HG03342 (cell line): ENCODE measurements around the gene UTF1.
"Not testable (repeated sequence)": the region's sequence is repeated elsewhere in the genome, so short reads cannot be mapped to it uniquely, and the experiment has no call there.

ENCODE experiments used
- ATAC-seq: cut with Tn5 transposase; IDR thresholded peaks from one replicate; pipeline ENCODE4 v1.9.1; 2021; ENCODE audit warnings: mild to moderate bottlenecking, moderate library complexity; ENCODE audit not compliant: unreplicated experiment

Gene UTF1

GRCh38 chr10:133208466-133208865 lies 21.6 kb upstream of the UTF1 start:
- no peak for ATAC-seq

DNA sequence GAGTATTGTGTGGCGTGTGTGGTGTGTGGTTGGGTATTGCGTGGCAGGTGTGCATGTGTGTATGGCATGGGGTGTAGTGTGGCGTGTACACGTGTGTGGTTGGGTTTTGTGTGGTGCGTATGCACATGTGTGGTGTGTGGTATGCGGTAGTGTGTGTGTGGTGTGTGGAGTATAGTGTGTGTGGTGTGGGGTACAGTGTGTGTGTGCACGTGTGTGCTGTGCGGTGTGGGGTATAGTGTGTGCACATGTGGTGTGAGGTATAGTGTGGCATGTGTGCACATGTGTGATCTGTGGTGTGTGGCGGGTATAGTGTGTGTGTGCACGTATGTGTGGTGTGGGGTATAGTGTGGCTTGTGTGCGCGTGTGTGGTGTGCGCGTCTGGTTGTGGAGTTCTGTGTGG lies 20.9 kb upstream of the UTF1 start:
- ATAC-seq: no peak

GRCh38 chr10:133209641-133210040 lies 20.4 kb upstream of the UTF1 start:
- no peak for ATAC-seq

- ATAC-seq: no peak
Observed at GRCh38 chr10:133210398-133211140, 19.4 kb upstream of the UTF1 start.

DNA sequence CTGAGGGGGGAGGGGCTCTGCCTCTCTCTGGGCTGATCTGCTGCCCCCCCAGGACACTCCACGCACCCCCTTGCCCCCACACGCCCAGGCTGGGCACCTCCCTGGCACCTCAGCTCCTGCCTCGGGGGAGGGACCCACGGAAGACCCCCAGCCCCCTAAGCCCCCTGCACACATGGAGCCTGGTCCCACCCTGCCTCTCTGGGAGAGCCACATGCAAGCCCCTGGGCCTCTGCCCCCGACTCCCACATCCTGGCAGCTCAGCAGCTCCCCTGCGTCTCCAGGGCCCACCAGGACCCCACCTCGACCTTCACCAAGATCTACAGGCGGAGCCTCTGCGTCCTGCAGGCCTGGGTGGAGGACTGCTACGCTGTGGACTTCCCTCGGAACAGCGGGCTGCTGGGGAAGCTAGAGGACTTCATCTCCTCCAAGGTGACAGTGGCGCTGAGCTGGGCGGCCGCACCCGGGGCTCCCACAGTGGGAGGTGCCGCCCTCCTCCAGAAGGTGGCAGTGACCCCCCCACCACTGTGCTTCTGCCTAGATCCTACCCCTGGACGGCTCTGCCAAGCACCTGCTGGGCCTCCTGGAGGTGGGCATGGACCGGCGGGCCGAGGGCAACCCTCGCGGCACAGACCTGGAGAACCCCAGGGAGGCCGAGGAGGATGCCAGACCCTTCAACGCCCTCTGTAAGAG lies 18.7 kb upstream of the UTF1 start:
- ATAC-seq: no peak

DNA sequence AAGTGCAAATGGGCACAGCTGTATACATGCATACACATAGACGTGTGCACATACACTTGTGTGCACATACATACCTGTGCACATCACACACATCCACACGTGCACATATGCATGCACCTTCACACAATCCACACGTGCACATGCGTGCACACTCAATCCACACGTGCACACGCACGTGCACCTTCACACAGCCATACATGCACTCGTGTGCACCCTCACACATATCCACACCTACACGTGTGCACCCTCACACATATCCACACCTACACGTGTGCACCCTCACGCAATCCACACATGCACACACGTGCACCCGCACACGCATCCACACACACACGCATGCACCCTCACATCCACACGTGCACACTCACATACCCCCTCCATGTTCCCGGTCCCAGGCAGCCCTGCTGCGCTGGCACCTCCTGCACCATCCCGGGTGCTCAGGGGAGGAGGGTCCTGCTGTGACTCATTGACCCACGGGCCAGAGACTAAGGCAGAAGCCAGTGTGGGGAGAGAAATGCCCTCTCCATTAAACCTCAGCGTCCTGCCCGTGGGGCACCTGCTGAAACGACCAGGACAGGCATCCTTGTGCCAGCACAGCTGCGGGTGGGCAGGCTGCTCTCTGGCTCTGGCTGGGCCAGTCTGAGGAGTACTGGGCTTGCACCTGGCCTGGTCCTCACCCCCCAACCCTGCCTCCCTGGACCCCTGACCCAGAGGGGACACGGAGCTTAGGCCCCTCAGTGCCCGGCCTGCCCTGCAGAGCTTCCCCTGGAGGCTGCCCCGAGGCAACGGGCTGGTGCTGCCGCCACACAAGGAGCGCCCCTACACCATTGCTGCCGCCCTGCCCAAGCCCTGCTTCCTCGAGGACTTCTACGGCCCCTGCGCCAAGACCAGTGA lies 17.8 kb upstream of the UTF1 start:
- no peak for ATAC-seq

GRCh38 chr10:133212853-133213494 lies 17.0 kb upstream of the UTF1 start:
- no peak for ATAC-seq

DNA sequence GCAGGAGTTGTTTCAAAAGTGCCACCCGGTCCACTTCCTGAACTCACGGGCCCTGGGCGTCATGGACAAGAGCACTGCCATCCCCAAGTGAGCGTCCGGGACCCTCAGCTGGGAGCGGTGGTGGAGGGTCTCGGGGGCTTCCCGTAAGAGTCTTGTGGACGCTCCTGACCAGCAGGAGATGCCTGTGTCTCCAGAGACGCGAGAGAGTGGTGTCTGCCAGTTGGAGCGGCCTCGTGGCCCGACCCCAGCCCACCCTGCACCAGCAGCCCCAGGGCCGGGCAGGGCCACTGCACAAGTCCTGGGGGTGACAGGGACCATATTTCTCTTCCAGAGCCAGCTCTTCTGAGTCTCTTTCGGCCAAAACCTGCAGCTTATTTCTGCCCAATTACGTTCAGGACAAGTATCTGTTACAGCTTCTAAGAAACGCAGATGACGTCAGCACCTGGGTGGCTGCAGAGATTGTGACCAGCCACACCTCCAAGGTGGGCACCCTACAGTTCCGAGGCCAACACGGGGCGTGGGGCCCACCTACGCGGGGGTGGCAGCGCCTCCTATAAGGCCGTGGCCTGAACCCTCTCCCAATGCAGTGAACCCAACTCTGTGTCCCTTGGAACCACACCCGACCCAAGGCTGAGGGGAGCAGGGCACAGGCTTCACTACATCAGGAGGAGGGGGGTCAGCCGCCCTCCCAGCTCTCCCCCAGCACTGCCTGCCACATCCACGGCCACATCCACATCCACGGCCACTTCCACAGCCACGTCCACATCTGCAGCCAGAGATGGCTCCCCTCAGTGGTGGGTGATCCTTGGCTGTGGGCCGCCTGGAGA lies 16.2 kb upstream of the UTF1 start:
- no peak for ATAC-seq

GRCh38 chr10:133214468-133215410 lies 15.3 kb upstream of the UTF1 start:
- no peak for ATAC-seq

DNA sequence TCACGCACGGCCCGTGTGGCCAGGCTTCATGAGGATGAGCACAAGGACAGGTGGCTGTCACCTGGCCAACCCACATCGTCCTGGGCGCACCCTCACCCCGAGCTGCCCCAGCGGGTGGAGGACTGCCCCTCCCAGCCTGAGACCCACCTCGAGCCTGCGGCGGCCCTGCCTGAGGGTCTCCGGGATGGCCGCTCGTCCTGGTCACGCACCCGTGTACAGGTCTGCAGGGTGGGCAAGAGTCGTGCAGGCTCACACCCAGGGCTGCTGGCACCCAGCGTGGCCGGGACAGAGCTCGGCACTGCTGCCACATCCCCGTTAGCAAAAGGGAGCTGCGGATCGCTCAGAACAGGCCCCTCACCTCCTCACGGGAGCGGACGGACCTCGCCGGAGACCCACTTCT lies 14.4 kb upstream of the UTF1 start:
- no peak for ATAC-seq

GRCh38 chr10:133216776-133217175 lies 13.2 kb upstream of the UTF1 start:
- ATAC-seq: no peak

- ATAC-seq: no peak
Observed at GRCh38 chr10:133217800-133218589, 12.0 kb upstream of the UTF1 start.

DNA sequence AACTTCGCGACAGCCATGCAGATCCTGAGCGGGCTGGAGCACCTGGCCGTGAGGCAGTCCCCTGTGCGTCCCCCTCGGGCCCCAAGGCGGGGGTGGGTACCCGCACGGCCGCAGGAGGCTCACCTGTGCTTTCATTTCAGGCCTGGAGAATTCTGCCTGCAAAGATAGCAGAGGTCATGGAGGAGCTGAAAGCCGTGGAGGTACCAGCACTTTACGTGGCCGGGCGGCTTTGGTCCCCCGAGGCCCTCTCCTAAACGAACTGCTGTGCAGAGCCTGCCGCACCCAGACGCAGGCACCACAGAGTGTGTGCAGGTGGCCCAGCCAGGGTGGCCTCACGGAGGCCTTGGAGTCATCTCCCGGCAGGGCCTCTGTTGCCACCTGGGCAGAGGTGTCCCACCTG lies 11.1 kb upstream of the UTF1 start:
- ATAC-seq: no peak

DNA sequence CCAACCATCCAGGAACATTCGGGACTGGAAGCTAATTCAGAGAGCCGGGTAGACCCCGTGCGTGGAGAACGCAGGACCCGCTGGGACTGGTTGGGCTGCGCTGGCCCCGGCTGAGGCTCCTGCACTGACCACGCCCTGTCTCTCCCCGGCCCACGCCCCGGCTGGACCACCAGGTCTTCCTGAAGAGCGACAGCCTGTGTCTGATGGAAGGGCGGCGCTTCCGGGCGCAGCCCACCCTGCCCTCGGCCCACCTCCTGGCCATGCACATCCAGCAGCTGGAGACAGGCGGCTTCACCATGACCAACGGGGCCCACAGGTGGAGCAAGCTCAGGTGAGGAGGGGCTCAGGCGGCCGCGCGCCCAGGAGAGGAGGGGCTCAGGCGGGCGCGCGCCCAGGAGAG lies 10.2 kb upstream of the UTF1 start:
- no peak for ATAC-seq

GRCh38 chr10:133221331-133221730 lies 8.7 kb upstream of the UTF1 start:
- ATAC-seq: no peak

GRCh38 chr10:133221756-133222155 lies 8.3 kb upstream of the UTF1 start:
- ATAC-seq: not testable (repeated sequence)

- no peak for ATAC-seq
Observed at GRCh38 chr10:133224076-133224475, 5.9 kb upstream of the UTF1 start.

- no peak for ATAC-seq
Observed at GRCh38 chr10:133224756-133225372, 5.2 kb upstream of the UTF1 start.
